Epithelial cell of proximal tubule (primary cell): ENCODE results near the gene HSPG2. TPM values are rescaled to one million over a fixed set of nuclear protein-coding genes. Genes with fewer than 3 reads are reported as not detected.

ENCODE experiments used
- DNase-seq: peaks from one replicate; pipeline ENCODE4 v3.0.0-alpha.2; 2011; ENCODE audit warnings: low read depth
- H3K4me3 ChIP-seq: 2 replicates; pipeline ENCODE4 v1.5.1; 2011; ENCODE audit warnings: low read depth, mild to moderate bottlenecking, low read length
- CTCF ChIP-seq: conservative IDR thresholded peaks from 2 replicates; pipeline ENCODE4 v1.5.1; 2012; ENCODE audit warnings: low read depth, mild to moderate bottlenecking, low read length
- total RNA-seq: library from RNA; depleted of rRNA; stranded (reverse); fragments of >200 nt; gene quantifications from 2 replicates; pipeline ENCODE4 v1.2.3, GENCODE V29; 2015

HSPG2 gene
- total RNA-seq, 1 donor from 2014 or later = 156 TPM

GRCh38 chr1:21887216-21887736 is 49.8 kb downstream of the HSPG2 start:
- TF ChIP-seq CTCF = no peak

GRCh38 chr1:21886486-21887215 is 50.5 kb downstream of the HSPG2 start:
- TF ChIP-seq CTCF = no peak

More at GRCh38 chr1:21887216-21887736, 49.8 kb downstream of the HSPG2 start:
- no peak overlapping the region for H3K4me3 ChIP-seq
- no peak for DNase-seq

GRCh38 chr1:21885236-21886037 is 51.7 kb downstream of the HSPG2 start:
- DNase-seq = no peak
- TF ChIP-seq CTCF = no peak
- H3K4me3 ChIP-seq = no peak overlapping the region

More at GRCh38 chr1:21886486-21887215, 50.5 kb downstream of the HSPG2 start:
- H3K4me3 ChIP-seq = no peak overlapping the region
- no peak for DNase-seq

- no peak overlapping the region for H3K4me3 ChIP-seq
- no peak for DNase-seq
- TF ChIP-seq CTCF = no peak
Observed at GRCh38 chr1:21884456-21885235, 52.5 kb downstream of the HSPG2 start.

GRCh38 chr1:21882721-21883415 is 54.2 kb downstream of the HSPG2 start:
- H3K4me3 ChIP-seq = no peak overlapping the region
- no peak for TF ChIP-seq CTCF
- no peak for DNase-seq

- TF ChIP-seq CTCF = no peak
- DNase-seq = no peak
- H3K4me3 ChIP-seq = no peak overlapping the region
Observed at GRCh38 chr1:21881250-21881649, 55.9 kb downstream of the HSPG2 start.
